ENCODE data around the gene PTPRD. TPM values are rescaled to one million over a fixed set of nuclear protein-coding genes. Genes with fewer than 3 reads are reported as not detected.

The PTPRD gene
- total RNA-seq, 1 experiment from 2014 or later: not detected

- POLR2A ChIA-PET: no interaction called here
- no TSS peak for BruUV-seq (replicated peaks)
These were observed 1790.7 kb downstream of the PTPRD start for GRCh38 chr9:8821910-8822666.

GRCh38 chr9:8817335-8817734 is 1795.5 kb downstream of the PTPRD start:
- TF ChIP-seq REST (IDR thresholded peaks at IDR 0.05; ENCODE audit: insufficient read depth in 1 of 2, low read depth in 2 of 2, low read length in 1 of 2): no peak
- TF ChIP-seq TCF7L2 (IDR thresholded peaks at IDR 0.05; ENCODE audit: low read depth, low read length): no peak
- TF ChIP-seq SIN3A (IDR thresholded peaks at IDR 0.05; ENCODE audit: borderline replicate concordance, insufficient read depth, low read depth, low read length): no peak
- TF ChIP-seq CTCF (IDR thresholded peaks at IDR 0.05): no peak
- no peak for TF ChIP-seq POLR2AphosphoS5 (IDR thresholded peaks at IDR 0.05; ENCODE audit: low read depth, low read length)
- Histone ChIP-seq H3K4me1 (ENCODE audit: control insufficient read depth, insufficient read depth, low read length) (no peaks in the 10 kb centered on the region), H3K36me3 (ENCODE audit: control insufficient read depth, insufficient read depth, low read length) (no peaks in the 10 kb centered on the region), H3K9me3 (ENCODE audit: control insufficient read depth, insufficient read depth, low read depth, low read length) (no peaks in the 10 kb centered on the region), H3K27ac (ENCODE audit: low read length) (no peak overlapping the region), H3K4me3 (ENCODE audit: low read depth in 2 of 2, low read length in 2 of 2) (no peak overlapping the region), H3K27me3 (ENCODE audit: control insufficient read depth, insufficient read depth, low read length) (no peaks in the 10 kb centered on the region)
- ChIA-PET CTCF (no interaction called here), POLR2A (no interaction called here)
- ATAC-seq (no peak), DNase-seq (ENCODE audit: low read depth, low spot score) (no peak)
- in situ Hi-C loops (cut with HindIII; ENCODE audit: low pct_unique_long_range_greater_than_20kb, low sequenced_read_pairs) (no loop called here), intact Hi-C loops (cut with micrococcal nuclease; ENCODE audit: unreplicated experiment) (no loop called here)
- no TSS peak for BruUV-seq (replicated peaks)

More at GRCh38 chr9:8821910-8822666, 1790.7 kb downstream of the PTPRD start:
- in situ Hi-C loops (cut with HindIII; ENCODE audit: low pct_unique_long_range_greater_than_20kb, low sequenced_read_pairs) (no loop called here), intact Hi-C loops (cut with micrococcal nuclease; ENCODE audit: unreplicated experiment) (no loop called here)
- Histone ChIP-seq H3K36me3 (ENCODE audit: control insufficient read depth, insufficient read depth, low read length) (no peaks in the 10 kb centered on the region), H3K27ac (ENCODE audit: low read length) (no peak overlapping the region), H3K4me1 (ENCODE audit: control insufficient read depth, insufficient read depth, low read length) (no peaks in the 10 kb centered on the region), H3K27me3 (ENCODE audit: control insufficient read depth, insufficient read depth, low read length) (no peaks in the 10 kb centered on the region), H3K4me3 (ENCODE audit: low read depth in 2 of 2, low read length in 2 of 2) (no peak overlapping the region), H3K9me3 (ENCODE audit: control insufficient read depth, insufficient read depth, low read depth, low read length) (no peaks in the 10 kb centered on the region)
- TF ChIP-seq TCF7L2 (IDR thresholded peaks at IDR 0.05; ENCODE audit: low read depth, low read length): no peak
- TF ChIP-seq REST (IDR thresholded peaks at IDR 0.05; ENCODE audit: insufficient read depth in 1 of 2, low read depth in 2 of 2, low read length in 1 of 2): no peak
- TF ChIP-seq CTCF (IDR thresholded peaks at IDR 0.05): no peak
- TF ChIP-seq SIN3A (IDR thresholded peaks at IDR 0.05; ENCODE audit: borderline replicate concordance, insufficient read depth, low read depth, low read length): no peak
- no peak for TF ChIP-seq POLR2AphosphoS5 (IDR thresholded peaks at IDR 0.05; ENCODE audit: low read depth, low read length)
- DNase-seq (ENCODE audit: low read depth, low spot score): no peak
- no peak for ATAC-seq
- CTCF ChIA-PET: no interaction called here
